Activated CD4-positive, CD25-positive, alpha-beta regulatory T cell treated with anti-CD3 and anti-CD28 coated beads, Interleukin-2, amount 50 U/mL, for 16 hours (primary cell): Measurements from ENCODE around the gene RFC2.
"Not testable (repeated sequence)": the region's sequence is repeated elsewhere in the genome, so short reads cannot be mapped to it uniquely, and the experiment has no call there.

Source experiments
- DNase-seq: peaks from one replicate; pipeline ENCODE4 v3.0.0-alpha.2; 2020; ENCODE audit warnings: low read depth, low spot score

Gene RFC2

GRCh38 chr7:74282748-74283459, 28.7 kb upstream of the RFC2 start:
- DNase-seq = no peak

DNA sequence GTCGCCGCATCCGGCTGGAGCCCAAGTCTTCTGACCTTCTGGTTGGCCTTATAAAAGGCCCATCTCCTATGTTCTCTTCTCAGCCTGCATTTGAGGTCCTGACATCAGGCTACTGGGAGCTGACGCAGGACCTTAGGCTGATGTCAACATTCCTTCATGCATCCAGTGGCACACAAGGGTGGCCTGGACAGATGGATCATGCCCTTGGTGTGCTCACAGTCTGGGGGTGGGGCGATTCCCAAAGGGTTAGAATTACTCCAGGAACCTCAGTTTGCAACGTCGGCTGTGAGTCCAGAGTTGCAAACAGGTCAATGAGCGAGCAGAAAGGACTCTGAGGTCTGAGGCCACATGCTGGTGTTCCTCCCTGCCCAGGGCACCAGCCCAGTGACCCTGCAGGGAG, 26.8 kb upstream of the RFC2 start:
- no peak for DNase-seq

DNA sequence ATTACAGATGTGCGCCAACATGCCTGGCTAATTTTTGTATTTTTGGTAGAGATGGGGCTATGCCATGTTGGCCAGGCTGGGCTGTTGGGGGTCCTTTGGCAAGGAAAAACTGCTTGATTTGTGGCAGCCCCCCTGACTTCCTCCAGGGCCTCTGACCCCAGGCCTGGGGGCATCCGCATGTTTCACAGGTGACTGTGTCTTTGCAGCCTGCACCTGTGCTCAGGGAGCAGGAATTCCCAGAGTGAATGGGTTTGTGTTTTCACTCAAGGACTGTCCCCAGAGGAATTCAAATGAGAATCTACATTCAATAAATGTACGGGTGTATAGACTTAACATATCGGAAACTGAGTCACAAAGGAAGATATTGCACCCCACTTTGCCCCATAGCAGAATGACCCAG, 23.4 kb upstream of the RFC2 start:
- DNase-seq = no peak

DNA sequence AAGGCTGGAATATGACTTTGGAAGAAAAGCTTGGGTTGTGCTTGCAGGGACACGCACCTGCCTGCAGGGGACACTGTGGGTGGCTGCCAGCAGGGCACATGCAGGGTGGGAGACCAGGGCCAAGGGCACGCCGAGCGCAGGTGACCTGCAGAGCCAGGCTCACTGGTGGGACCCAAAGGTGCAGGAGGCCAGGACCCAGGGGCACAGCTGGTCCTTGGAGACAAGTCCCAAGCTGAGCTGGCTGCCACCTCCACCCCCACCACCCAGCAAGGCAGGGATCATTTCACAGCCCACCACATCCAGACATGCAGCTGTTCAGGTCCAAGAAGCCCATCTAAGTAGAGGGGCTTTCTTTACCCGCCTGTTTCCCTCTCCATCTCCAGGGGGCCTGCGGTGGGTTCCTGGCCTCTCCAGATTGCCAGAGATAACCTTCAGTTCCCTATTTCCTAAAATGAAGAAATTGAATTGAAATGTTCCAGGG, 21.2 kb upstream of the RFC2 start:
- no peak for DNase-seq

DNA sequence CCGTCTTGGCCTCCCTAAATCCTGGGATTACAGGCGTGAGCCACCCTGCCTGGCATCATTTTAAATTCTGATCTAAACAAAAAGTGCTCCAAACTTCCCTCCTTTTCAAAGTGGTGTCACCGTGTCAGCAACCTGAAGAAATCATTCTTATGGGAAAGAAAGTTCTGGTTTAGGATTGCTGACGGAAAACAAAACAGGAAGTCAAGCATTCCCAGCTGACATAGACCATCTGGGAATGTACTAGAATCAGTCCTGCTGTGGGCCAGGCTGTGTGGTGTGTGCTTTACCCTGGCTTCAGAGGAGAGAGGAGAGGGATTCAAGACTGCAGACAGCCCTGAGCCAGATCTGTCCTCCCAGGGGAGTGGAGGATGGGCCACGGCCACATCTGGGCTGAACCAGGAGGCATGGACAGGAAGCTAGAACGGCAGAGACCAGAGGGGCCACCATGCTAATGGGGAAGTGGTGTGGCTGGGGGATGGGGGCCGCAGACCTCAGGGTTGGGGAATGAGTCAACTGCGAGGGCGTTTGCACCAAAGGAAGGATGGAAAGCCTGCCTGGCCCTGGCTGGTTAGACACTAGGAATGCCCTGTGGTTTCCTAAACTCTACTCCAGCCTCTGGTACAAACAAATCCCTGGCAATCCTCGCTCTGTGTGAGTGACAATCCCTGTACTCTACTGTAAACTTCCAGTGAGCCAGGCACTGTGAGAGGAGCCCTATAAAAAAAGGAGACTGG, 18.3 kb upstream of the RFC2 start:
- no peak for DNase-seq

DNA sequence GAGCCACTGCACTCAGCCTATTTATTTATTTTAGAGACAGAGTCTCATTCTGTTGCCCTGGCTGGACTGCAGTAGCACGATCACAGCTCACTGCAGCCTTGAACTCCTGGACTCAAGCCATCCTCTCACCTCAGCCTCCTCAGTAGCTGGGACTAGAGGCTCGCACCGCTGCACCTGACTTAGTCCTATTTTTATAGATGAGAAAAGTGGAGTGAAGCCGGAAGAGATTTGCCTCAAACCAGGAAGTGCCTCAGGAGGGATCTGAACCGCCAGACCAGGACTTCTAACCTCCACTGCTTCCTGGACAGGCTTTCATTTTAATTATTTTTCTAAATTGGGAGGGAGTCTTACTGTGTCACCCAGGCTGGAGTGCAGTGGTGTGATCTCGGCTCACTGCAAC, 17.5 kb upstream of the RFC2 start:
- no peak for DNase-seq

DNA sequence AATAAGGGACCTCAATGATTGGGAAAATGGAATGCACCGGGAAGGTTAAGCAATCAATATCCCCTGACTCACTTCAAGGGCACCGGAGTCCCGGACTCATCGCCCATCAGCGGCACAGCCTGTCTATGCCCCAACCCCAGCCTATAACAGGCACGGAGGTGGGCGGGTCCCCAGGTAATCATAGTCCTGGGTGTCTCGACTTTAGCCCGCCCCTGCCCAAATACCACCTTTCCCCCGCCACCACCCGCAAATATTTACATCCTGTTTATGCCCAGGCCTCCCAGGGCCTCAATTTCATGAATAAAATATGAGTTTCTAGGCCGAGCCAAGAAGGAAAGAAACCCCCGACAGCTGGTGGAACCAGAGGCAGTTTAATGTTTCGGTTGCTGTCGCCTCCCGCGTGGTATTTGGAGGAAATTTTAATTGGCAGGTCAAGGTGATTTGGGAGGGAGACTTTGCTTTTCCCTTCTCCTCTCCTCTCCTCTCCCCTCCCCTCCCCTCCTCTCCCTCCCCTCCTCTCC, 15.6 kb upstream of the RFC2 start:
- peak; percentile 21 for DNase-seq

GRCh38 chr7:74267756-74268565, 13.8 kb upstream of the RFC2 start:
- DNase-seq = no peak

DNA sequence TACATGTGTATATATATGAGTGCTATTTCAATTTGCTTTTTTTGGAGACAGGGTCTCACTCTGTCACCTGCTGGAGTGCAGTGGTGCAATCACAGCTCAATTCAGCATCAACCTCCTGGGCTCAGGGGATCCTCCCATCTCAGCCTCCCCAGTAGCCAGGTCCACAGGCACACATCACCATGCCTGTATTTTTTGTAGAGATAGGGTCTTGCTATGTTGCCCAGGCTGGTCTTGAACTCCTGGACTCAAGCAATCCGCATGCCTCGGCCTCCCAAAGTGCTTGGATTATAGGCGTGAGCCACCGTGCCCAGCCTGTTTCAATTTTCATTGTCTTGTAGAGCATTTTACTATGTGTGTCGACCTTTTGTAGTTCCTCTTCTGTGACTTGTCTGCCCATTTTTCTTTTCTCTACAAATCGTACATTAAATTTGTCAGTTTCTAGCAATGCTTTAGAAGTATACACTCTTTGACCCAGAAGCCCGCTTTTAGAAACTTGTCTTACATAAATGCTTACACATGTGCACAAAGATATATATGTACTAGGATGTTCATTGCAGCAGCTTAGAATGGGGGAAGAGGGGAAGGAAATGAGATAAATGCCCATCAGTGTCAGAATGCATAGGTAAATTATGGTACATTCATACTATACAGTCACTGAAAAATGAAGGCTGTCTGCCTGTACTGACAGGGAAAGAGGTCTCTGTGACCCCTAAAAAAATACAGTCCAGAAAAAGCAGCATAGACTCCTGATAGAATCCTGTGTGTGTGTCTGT, 12.2 kb upstream of the RFC2 start:
- DNase-seq = no peak

DNA sequence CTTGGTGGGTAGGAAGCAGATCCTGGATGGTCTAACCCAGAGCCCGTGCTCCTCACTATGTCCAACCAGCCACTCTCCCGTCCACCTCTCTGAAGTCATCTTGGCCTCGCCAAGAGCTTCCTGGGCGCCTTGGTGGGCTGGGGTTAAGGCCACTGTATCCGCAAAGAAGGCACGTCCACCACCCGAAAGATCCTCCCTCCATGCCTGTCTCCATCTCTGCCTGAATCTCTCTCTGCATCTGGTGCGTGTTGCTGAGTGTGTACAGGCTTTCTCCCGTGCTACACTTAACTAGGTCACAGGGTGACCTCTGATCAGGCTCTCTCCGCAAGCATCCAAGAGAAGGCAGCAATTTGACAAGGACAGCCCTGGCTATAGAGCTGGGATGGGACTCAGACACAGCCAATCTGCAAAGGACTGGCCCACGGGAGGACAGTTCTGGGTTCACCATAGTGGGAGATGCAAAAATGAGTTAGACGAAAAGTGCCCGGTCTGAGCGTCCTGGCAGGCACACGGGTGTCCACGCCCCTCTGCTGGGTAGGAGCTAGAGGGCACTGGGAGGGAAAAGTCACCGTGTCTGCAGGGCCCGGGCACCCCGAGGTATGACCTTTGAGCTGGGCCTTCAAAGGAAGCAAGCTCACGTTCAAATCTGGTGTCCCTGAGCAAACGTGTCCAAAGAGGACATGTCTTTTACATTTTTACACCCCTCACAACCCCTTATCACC, 9.4 kb upstream of the RFC2 start:
- no peak for DNase-seq

DNA sequence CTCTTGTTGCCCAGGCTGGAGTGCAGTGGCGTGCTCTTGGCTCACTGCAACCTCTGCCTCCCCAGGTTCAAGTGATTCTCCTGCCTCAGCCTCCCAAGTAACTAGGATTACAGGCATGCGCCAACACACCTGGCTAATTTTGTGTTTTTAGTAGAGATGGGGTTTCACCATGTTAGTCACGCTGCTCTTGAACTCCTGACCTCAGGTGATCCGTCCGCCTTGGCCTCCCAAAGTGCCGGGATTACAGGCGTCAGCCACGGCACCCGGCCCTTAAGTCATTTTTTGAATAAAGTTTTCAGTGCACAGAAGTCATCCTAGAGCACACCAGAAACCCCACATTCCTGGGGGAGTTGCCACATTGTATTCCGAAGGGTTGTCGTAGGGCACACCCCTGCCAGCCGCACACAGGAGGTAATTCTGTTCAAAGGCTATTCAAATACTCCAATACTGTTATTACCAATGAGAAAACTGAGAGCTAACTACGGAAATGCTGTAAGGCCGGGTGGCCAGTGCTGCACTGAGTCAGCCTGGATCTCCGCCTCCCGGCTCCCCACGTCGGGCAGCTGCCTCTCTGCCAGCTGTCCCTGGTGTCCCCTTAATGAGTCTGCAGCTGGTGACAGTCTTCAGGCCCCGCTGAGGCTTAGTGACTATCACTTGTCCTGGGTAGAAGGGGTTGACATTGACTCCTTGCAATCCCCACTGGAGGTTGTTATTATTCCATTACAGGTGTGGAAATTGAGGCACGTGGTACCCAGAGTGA, 8.6 kb upstream of the RFC2 start:
- no peak for DNase-seq

DNA sequence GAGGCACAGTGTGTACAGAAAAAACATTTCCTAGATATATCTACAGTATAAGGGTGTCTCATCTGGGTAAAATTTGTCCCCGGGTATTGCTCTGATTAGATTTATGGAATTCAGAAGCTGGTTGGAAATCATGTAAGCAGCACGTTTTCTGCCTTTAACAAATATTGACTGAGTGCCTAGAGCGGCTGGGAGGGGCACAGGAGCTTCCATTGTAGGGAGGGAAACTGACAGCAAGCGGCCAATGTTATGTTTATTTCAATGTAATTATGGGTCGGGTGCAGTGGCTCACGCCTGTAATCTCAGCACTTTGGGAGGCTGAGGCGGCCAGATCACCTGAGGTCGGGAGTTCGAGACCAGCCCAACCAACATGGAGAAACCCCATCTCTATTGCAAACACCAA, 4.4 kb upstream of the RFC2 start:
- DNase-seq = no peak

DNA sequence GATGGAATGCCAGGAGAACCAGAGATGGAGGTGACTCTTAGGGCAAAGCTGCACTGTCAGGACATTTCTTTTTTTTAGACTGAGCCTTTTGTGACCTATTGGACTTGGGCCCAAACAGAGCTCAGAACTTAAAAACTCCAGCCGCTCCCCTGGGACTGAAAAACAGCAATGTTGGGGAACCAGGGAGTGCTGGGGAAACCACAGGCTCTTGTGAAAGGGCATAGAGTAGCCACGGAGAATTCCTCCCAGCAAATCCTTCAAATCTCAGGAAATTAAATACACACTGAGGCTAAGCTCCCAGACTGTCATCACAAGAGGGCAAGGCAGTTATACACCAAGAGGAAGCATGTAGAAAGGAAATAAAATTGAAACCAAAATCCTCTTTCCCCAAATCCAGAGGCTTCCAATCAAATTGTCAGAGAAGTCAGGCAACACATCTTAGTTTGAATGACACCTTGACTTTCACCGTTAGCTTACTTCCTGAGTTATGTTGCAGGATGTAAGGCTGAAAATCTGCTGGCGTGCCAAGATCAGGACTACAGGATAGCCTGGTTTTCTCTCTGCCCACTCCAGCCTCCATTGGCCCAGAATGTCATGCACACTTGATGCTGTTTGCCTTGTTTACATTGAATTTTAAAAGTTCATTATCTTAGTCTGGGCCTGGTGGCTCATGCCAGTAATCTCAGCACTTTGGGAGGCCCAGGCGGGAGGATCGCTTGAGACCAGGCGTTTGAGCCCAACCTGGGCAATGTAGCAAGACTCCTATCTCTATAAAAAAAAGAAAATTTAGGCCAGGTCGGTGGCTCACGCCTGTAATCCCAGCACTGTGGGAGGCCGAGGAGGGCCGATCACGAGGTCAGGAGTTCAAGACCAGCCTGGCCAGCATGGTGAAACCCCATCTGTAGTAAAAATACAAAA, 2.6 kb upstream of the RFC2 start:
- DNase-seq = no peak

- not testable (repeated sequence) for DNase-seq
Observed at GRCh38 chr7:74255461-74255860, 1.3 kb upstream of the RFC2 start.

GRCh38 chr7:74254858-74255379, 720 bp upstream of the RFC2 start:
- no peak for DNase-seq

DNA sequence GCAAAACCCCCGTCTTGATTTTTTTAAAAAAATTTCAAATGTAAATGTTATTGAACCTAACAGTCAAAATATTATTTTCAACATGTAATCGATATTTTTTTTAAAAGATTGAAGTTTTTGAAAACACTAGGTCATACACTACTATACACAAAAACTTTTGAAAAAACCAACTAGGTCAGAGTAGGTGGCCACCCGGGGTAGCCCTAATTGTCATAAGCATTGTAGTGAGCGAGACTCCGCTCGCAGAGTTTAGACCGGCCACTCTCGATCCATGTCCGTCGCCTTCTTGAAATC, 417 bp downstream of the RFC2 start:
- DNase-seq = no peak

DNA sequence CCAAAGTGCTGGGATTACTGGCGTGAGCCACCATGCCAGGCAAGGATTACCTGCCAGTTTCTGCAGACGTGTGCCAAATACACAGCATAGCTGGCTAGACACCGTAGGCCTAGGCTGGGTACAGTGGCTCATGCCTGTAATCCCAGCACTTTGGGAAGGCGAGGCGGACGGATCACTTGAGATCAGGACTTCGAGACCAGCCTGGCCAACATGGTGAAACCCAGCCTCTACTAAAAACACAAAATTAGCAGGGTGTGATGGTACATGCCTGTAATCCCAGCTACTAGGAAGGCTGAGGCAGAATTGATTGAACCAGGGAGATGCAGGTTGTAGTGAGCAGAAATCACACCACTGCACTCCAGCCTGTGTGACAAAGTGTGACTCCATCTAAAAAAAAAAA, 868 bp downstream of the RFC2 start:
- no peak for DNase-seq

- DNase-seq = no peak
Observed at GRCh38 chr7:74252893-74253292, 1.3 kb downstream of the RFC2 start.

- not testable (repeated sequence) for DNase-seq
Observed at GRCh38 chr7:74249058-74249457, 5.1 kb downstream of the RFC2 start.
